GM18873 (cell line): ENCODE results near the gene PRKD3.
"Not testable (repeated sequence)": the region's sequence is repeated elsewhere in the genome, so short reads cannot be mapped to it uniquely, and the experiment has no call there.

Source experiments
- ATAC-seq: cut with Tn5 transposase; IDR thresholded peaks from one replicate; pipeline ENCODE4 v1.9.1; 2021; ENCODE audit warnings: mild to moderate bottlenecking, moderate library complexity, moderate number of reproducible peaks; ENCODE audit not compliant: unreplicated experiment, low FRiP score

Gene PRKD3

GRCh38 chr2:37318401-37318800 lies 6.2 kb downstream of the PRKD3 start:
- peak; percentile 60 for ATAC-seq

- ATAC-seq = no peak
Observed at GRCh38 chr2:37317746-37318145, 6.9 kb downstream of the PRKD3 start.

- no peak for ATAC-seq
Observed at GRCh38 chr2:37316181-37316580, 8.5 kb downstream of the PRKD3 start.

- no peak for ATAC-seq
Observed at GRCh38 chr2:37315364-37315763, 9.3 kb downstream of the PRKD3 start.

GRCh38 chr2:37307500-37307899 lies 17.1 kb downstream of the PRKD3 start:
- ATAC-seq = no peak

- no peak for ATAC-seq
Observed at GRCh38 chr2:37306024-37306423, 18.6 kb downstream of the PRKD3 start.

GRCh38 chr2:37302701-37303252 lies 21.9 kb downstream of the PRKD3 start:
- no peak for ATAC-seq

GRCh38 chr2:37301408-37301807 lies 23.2 kb downstream of the PRKD3 start:
- no peak for ATAC-seq

- ATAC-seq = no peak
Observed at GRCh38 chr2:37300578-37300977, 24.1 kb downstream of the PRKD3 start.

- no peak for ATAC-seq
Observed at GRCh38 chr2:37300146-37300545, 24.5 kb downstream of the PRKD3 start.

- ATAC-seq = no peak
Observed at GRCh38 chr2:37297632-37298031, 27.0 kb downstream of the PRKD3 start.

- no peak for ATAC-seq
Observed at GRCh38 chr2:37295469-37296073, 29.1 kb downstream of the PRKD3 start.

GRCh38 chr2:37294858-37295257 lies 29.8 kb downstream of the PRKD3 start:
- ATAC-seq = not testable (repeated sequence)

- ATAC-seq = no peak
Observed at GRCh38 chr2:37291680-37292079, 33.0 kb downstream of the PRKD3 start.

GRCh38 chr2:37287966-37288365 lies 36.7 kb downstream of the PRKD3 start:
- ATAC-seq = no peak

GRCh38 chr2:37284381-37284780 lies 40.3 kb downstream of the PRKD3 start:
- ATAC-seq = no peak

- ATAC-seq = no peak
Observed at GRCh38 chr2:37283207-37283606, 41.4 kb downstream of the PRKD3 start.

- no peak for ATAC-seq
Observed at GRCh38 chr2:37282746-37283145, 41.9 kb downstream of the PRKD3 start.

- no peak for ATAC-seq
Observed at GRCh38 chr2:37281916-37282315, 42.7 kb downstream of the PRKD3 start.

- no peak for ATAC-seq
Observed at GRCh38 chr2:37276291-37276690, 48.3 kb downstream of the PRKD3 start.
